Measurements from ENCODE around the gene AGO3.

The AGO3 gene

GRCh38 chr1:36100376-36100775 is 169.5 kb downstream of the AGO3 start:
- no peak for TF ChIP-seq CTCF (conservative IDR thresholded peaks at IDR 0.05; ENCODE audit: low read length)
- no peak for DNase-seq (ENCODE audit: low read depth)
- no peak overlapping the region for H3K4me3 ChIP-seq (ENCODE audit: low read length)

GRCh38 chr1:36101546-36101945 is 170.6 kb downstream of the AGO3 start:
- H3K4me3 ChIP-seq (ENCODE audit: low read length), result no peak overlapping the region
- TF ChIP-seq CTCF (conservative IDR thresholded peaks at IDR 0.05; ENCODE audit: low read length), result no peak
- DNase-seq (ENCODE audit: low read depth), result no peak

- no peak overlapping the region for H3K4me3 ChIP-seq (ENCODE audit: low read length)
- DNase-seq (ENCODE audit: low read depth), result no peak
- no peak for TF ChIP-seq CTCF (conservative IDR thresholded peaks at IDR 0.05; ENCODE audit: low read length)
These were observed 175.4 kb downstream of the AGO3 start for GRCh38 chr1:36106269-36106668.

- H3K4me3 ChIP-seq (ENCODE audit: low read length), result no peak overlapping the region
- DNase-seq (ENCODE audit: low read depth), result no peak
- TF ChIP-seq CTCF (conservative IDR thresholded peaks at IDR 0.05; ENCODE audit: low read length), result no peak
These were observed 176.5 kb downstream of the AGO3 start for GRCh38 chr1:36107394-36107793.

GRCh38 chr1:36108314-36108713 is 177.4 kb downstream of the AGO3 start:
- TF ChIP-seq CTCF (conservative IDR thresholded peaks at IDR 0.05; ENCODE audit: low read length), result no peak
- peak; percentile 75 for DNase-seq (ENCODE audit: low read depth)
- no peak overlapping the region for H3K4me3 ChIP-seq (ENCODE audit: low read length)

- peak; percentile 88 for DNase-seq (ENCODE audit: low read depth)
- TF ChIP-seq CTCF (conservative IDR thresholded peaks at IDR 0.05; ENCODE audit: low read length), result no peak
- no peak overlapping the region for H3K4me3 ChIP-seq (ENCODE audit: low read length)
These were observed 178.3 kb downstream of the AGO3 start for GRCh38 chr1:36109041-36109679.

GRCh38 chr1:36111151-36111550 is 180.2 kb downstream of the AGO3 start:
- TF ChIP-seq CTCF (conservative IDR thresholded peaks at IDR 0.05; ENCODE audit: low read length), result no peak
- DNase-seq (ENCODE audit: low read depth), result no peak
- no peak overlapping the region for H3K4me3 ChIP-seq (ENCODE audit: low read length)
